Tibial nerve (tissue), 4 donors: ENCODE results near the gene EXOC4. TPM values are rescaled to one million over a fixed set of nuclear protein-coding genes. Genes with fewer than 3 reads are reported as not detected.
"Not testable (repeated sequence)": the region's sequence is repeated elsewhere in the genome, so short reads cannot be mapped to it uniquely, and the experiment has no call there.

Experiments used
- DNase-seq, 2 donors: peaks; one replicate each; pipeline ENCODE4 v3.0.0-alpha.2; 2019; ENCODE audit warnings: low spot score in 2 of 2
- H3K27ac ChIP-seq, 4 donors: fragments of 200-600 bp; sonication (generic) in 3 of 4; one replicate each; pipeline ENCODE4 v1.5.1; 2017 to 2019; ENCODE audit warnings: mild to moderate bottlenecking in 1 of 4
- H3K27me3 ChIP-seq, 2 donors: fragments of 200-600 bp; sonication (generic) in 1 of 2; one replicate each; pipeline versions ENCODE4 v1.5.1 to v1.6.0; 2017 to 2019
- H3K36me3 ChIP-seq, 3 donors: fragments of 200-600 bp; sonication (generic); one replicate each; pipeline ENCODE4 v1.5.1; 2018 to 2019
- H3K4me1 ChIP-seq, 4 donors: fragments of 200-600 bp; sonication (generic) in 3 of 4; one replicate each; pipeline ENCODE4 v1.5.1; 2017 to 2019
- H3K4me3 ChIP-seq, 4 donors: fragments of 200-600 bp; sonication (generic) in 3 of 4; one replicate each; pipeline ENCODE4 v1.5.1; 2017 to 2019; ENCODE audit warnings: mild to moderate bottlenecking in 1 of 4, moderate library complexity in 1 of 4
- H3K9me3 ChIP-seq, 4 donors: fragments of 200-600 bp; sonication (generic) in 3 of 4; one replicate each; pipeline ENCODE4 v1.5.1; 2017 to 2019
- CTCF ChIP-seq, 5 experiments: fragments of 200-600 bp in 3 of 5; fragments of 450-650 bp in 2 of 5; sonication (generic) in 3 of 5; IDR thresholded peaks; one replicate each; pipeline ENCODE4 v1.5.1; 2016 to 2019; ENCODE audit warnings: antibody characterized with exemption in 5 of 5, mild to moderate bottlenecking in 3 of 5, moderate library complexity in 2 of 5
- EP300 ChIP-seq, 2 donors: sonication (generic); formaldehyde crosslinking; IDR thresholded peaks; one replicate each; pipeline ENCODE4 v1.6.1; 2017; ENCODE audit warnings: antibody characterized with exemption in 2 of 2, mild to moderate bottlenecking in 1 of 2
- POLR2A ChIP-seq, 2 donors: fragments of 450-650 bp; IDR thresholded peaks; one replicate each; pipeline ENCODE4 v1.6.1; 2017; ENCODE audit warnings: antibody characterized with exemption in 2 of 2, mild to moderate bottlenecking in 2 of 2, moderate library complexity in 2 of 2
- WGBS, 2 donors: methylation state at CpG; one replicate each; pipeline ENCODE4 v1.1.5; 2018; 5-methylcytosine and 5-hydroxymethylcytosine counted together
- total RNA-seq, 4 donors: library from RNA; depleted of rRNA; stranded (reverse); fragments of >200 nt; gene quantifications; one replicate each; pipeline ENCODE4 v1.1.0, GENCODE V29; 2016

The EXOC4 gene
- total RNA-seq, 4 donors from 2014 or later = 70.0 to 104 (median 85.8) TPM

- Histone ChIP-seq H3K36me3 (peaks cover 0 to 4% (median 0%) of the 10 kb centered on the region in 3 donors), H3K27me3 (no peaks in the 10 kb centered on the region), H3K4me3 (no peak overlapping the region), H3K27ac (no peak overlapping the region), H3K9me3 (no peaks in the 10 kb centered on the region), H3K4me1 (no peaks in the 10 kb centered on the region)
- no peak for DNase-seq
- WGBS, 2 donors = 87 to 91% methylated on average over 5 of the region's 5 CpGs
- TF ChIP-seq POLR2A (IDR thresholded peaks at IDR 0.05) = no peak
- TF ChIP-seq CTCF (IDR thresholded peaks at IDR 0.05) = no peak
- TF ChIP-seq EP300 (IDR thresholded peaks at IDR 0.05) = no peak
These were observed 525.6 kb downstream of the EXOC4 start for GRCh38 chr7:133778472-133778871.

DNA sequence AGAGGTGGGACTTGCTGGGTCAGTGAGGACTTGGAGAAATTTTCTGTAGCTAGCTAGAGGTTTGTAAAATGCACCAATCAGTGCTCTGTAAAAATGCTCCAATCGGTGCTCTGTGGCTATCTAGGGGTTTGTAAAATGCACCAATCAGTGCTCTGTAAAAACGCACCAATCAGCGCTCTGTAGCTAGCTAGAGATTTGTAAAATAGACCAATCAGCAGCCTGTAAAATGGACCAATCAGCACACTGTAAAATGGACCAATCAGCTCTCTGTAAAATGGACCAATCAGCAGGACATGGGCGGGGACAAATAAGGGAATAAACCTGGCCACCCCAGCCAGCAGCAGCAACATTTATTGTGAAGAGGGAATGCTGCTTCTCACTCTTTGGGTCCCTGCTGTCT lies 526.7 kb downstream of the EXOC4 start:
- H3K4me1 ChIP-seq, DNase-seq, H3K27ac ChIP-seq, H3K9me3 ChIP-seq, H3K27me3 ChIP-seq, H3K36me3 ChIP-seq, H3K4me3 ChIP-seq: not testable (repeated sequence)
- 94 to 99% methylated on average over 4 of the region's 4 CpGs for WGBS, 2 donors

DNA sequence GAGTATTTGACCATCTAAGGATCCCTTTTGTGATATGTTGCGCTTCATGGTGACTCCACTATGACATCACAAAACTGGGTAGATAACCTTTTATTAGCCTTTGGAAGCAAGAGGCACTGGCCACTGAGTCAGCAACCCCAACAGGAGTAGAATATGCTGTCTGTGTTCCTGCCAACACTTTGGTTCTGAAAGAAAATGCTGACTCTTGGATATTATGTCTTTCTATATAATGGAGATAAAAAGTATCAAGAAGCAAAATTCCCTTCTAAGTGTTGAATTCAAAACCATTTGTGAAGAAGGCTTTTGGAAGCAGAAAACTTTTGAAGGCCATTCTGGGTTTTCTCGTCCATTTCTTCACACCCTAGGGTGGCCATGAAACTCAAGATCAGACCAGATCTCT lies 528.0 kb downstream of the EXOC4 start:
- no peak for TF ChIP-seq POLR2A (IDR thresholded peaks at IDR 0.05)
- no peak for TF ChIP-seq CTCF (IDR thresholded peaks at IDR 0.05)
- TF ChIP-seq EP300 (IDR thresholded peaks at IDR 0.05) = no peak
- Histone ChIP-seq H3K9me3 (no peaks in the 10 kb centered on the region), H3K4me3 (no peak overlapping the region), H3K4me1 (no peaks in the 10 kb centered on the region), H3K27me3 (no peaks in the 10 kb centered on the region), H3K27ac (no peak overlapping the region), H3K36me3 (peaks cover 0 to 4% (median 0%) of the 10 kb centered on the region in 3 donors)
- WGBS, 2 donors = 51 to 65% methylated on average over 2 of the region's 2 CpGs
- no peak for DNase-seq

GRCh38 chr7:133781486-133782090 lies 528.7 kb downstream of the EXOC4 start:
- Histone ChIP-seq H3K36me3 (peaks cover 0 to 4% (median 0%) of the 10 kb centered on the region in 3 donors), H3K9me3 (no peaks in the 10 kb centered on the region), H3K4me3 (no peak overlapping the region), H3K4me1 (no peaks in the 10 kb centered on the region), H3K27me3 (no peaks in the 10 kb centered on the region), H3K27ac (no peak overlapping the region)
- DNase-seq = no peak
- WGBS, 2 donors = 59 to 69% methylated on average over 7 of the region's 7 CpGs
- no peak for TF ChIP-seq CTCF (IDR thresholded peaks at IDR 0.05)
- TF ChIP-seq EP300 (IDR thresholded peaks at IDR 0.05) = no peak
- no peak for TF ChIP-seq POLR2A (IDR thresholded peaks at IDR 0.05)

GRCh38 chr7:133782470-133782869 lies 529.6 kb downstream of the EXOC4 start:
- Histone ChIP-seq H3K36me3 (peaks cover 0 to 4% (median 0%) of the 10 kb centered on the region in 3 donors), H3K4me1 (no peaks in the 10 kb centered on the region), H3K27ac (no peak overlapping the region), H3K4me3 (no peak overlapping the region), H3K9me3 (no peaks in the 10 kb centered on the region), H3K27me3 (no peaks in the 10 kb centered on the region)
- DNase-seq = no peak
- 91 to 92% methylated on average over 5 of the region's 5 CpGs for WGBS, 2 donors
- TF ChIP-seq POLR2A (IDR thresholded peaks at IDR 0.05) (no peak), CTCF (IDR thresholded peaks at IDR 0.05) (no peak), EP300 (IDR thresholded peaks at IDR 0.05) (no peak)

DNA sequence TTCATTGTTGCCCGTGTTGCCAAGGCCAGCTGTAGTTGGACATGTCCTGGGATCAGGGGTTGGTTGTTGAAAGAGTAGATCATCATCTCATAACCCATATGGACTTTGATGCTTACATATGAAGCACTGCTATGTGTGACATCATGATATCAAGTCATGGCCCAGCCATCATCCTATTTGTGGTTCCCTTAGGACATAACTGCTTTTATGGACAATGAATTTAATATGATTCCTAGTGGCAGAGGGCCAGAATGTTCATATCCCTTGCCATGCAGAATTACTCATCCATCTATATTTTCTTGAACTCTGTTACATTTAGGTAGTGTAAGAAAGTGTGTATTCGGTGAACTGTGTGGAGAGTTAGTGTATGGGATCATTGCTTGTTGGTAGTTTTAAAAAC lies 530.4 kb downstream of the EXOC4 start:
- H3K36me3 ChIP-seq = peaks cover 0 to 1% (median 0%) of the 10 kb centered on the region in 3 donors
- no peaks in the 10 kb centered on the region for H3K9me3 ChIP-seq
- TF ChIP-seq POLR2A (IDR thresholded peaks at IDR 0.05) = no peak
- TF ChIP-seq EP300 (IDR thresholded peaks at IDR 0.05) = no peak
- TF ChIP-seq CTCF (IDR thresholded peaks at IDR 0.05) = no peak
- H3K27me3 ChIP-seq = no peaks in the 10 kb centered on the region
- 91 to 93% methylated on average over 2 of the region's 2 CpGs for WGBS, 2 donors
- H3K4me1 ChIP-seq = no peaks in the 10 kb centered on the region
- H3K4me3 ChIP-seq = no peak overlapping the region
- no peak for DNase-seq
- H3K27ac ChIP-seq = no peak overlapping the region
